Neural crest cell (in vitro differentiated cells): ENCODE measurements around the gene NEB. TPM values are rescaled to one million over a fixed set of nuclear protein-coding genes. Genes with fewer than 3 reads are reported as not detected.

Source experiments
- DNase-seq: peaks from one replicate; pipeline ENCODE4 v3.0.0; 2021; ENCODE audit warnings: low read depth, mixed read lengths, low spot score
- H3K27ac Mint-ChIP-seq: one replicate; pipeline ENCODE4 v1.8.0; 2021; ENCODE audit warnings: mild to moderate bottlenecking, mixed read lengths; ENCODE audit not compliant: unreplicated experiment
- H3K27me3 Mint-ChIP-seq: 2 replicates; pipeline ENCODE4 v1.8.0; 2021; ENCODE audit warnings: low read depth, mild to moderate bottlenecking, mixed read lengths
- H3K36me3 Mint-ChIP-seq: 2 replicates; pipeline ENCODE4 v1.8.0; 2021; ENCODE audit warnings: low read depth, mild to moderate bottlenecking, mixed read lengths
- H3K4me1 Mint-ChIP-seq: 2 replicates; pipeline ENCODE4 v1.8.0; 2021; ENCODE audit warnings: mixed read lengths
- H3K4me3 Mint-ChIP-seq: one replicate; pipeline ENCODE4 v1.8.0; 2021; ENCODE audit warnings: mild to moderate bottlenecking, mixed read lengths
- H3K9me3 Mint-ChIP-seq: 2 replicates; pipeline ENCODE4 v1.8.0; 2021; ENCODE audit warnings: mixed read lengths
- total RNA-seq: library from RNA; stranded (reverse); gene quantifications from 2 replicates; pipeline ENCODE4 v1.2.1, GENCODE V29; 2021
- TF ChIP-seq, protein P1 (sequence below): fragments of 200-600 bp; sonication (generic); conservative IDR thresholded peaks from 2 replicates; pipeline ENCODE4 v1.5.0; 2021; ENCODE audit warnings: antibody characterized with exemption, mild to moderate bottlenecking

Gene NEB
- total RNA-seq, 1 donor from 2014 or later = 0.77 TPM

DNA sequence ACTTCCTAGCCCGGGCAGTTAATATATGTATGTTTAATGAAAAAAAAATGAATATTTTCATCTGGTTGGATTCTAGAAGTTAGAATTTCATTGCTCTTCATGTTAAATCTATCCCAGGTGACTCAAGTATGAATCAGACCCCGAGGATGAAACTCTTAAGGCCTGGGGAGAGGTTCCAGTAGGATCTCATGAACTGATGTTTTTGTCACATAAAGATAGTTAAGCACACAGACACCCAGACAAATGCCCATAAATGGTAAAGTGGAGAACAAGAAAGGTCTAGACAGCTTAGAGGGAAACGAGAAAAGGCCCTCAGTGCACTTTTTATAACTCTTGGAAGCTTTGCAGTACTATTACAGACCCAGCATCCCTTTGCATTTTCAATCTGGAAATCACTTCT lies 210.4 kb downstream of the NEB start:
- peaks cover 8% of the 10 kb centered on the region for H3K4me1 Mint-ChIP-seq
- no peak overlapping the region for H3K27ac Mint-ChIP-seq
- no peaks in the 10 kb centered on the region for H3K27me3 Mint-ChIP-seq
- DNase-seq = no peak
- TF ChIP-seq, protein P1, sequence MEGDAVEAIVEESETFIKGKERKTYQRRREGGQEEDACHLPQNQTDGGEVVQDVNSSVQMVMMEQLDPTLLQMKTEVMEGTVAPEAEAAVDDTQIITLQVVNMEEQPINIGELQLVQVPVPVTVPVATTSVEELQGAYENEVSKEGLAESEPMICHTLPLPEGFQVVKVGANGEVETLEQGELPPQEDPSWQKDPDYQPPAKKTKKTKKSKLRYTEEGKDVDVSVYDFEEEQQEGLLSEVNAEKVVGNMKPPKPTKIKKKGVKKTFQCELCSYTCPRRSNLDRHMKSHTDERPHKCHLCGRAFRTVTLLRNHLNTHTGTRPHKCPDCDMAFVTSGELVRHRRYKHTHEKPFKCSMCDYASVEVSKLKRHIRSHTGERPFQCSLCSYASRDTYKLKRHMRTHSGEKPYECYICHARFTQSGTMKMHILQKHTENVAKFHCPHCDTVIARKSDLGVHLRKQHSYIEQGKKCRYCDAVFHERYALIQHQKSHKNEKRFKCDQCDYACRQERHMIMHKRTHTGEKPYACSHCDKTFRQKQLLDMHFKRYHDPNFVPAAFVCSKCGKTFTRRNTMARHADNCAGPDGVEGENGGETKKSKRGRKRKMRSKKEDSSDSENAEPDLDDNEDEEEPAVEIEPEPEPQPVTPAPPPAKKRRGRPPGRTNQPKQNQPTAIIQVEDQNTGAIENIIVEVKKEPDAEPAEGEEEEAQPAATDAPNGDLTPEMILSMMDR = no peak
- no peaks in the 10 kb centered on the region for H3K9me3 Mint-ChIP-seq
- H3K36me3 Mint-ChIP-seq = no peaks in the 10 kb centered on the region
- H3K4me3 Mint-ChIP-seq = no peak overlapping the region

DNA sequence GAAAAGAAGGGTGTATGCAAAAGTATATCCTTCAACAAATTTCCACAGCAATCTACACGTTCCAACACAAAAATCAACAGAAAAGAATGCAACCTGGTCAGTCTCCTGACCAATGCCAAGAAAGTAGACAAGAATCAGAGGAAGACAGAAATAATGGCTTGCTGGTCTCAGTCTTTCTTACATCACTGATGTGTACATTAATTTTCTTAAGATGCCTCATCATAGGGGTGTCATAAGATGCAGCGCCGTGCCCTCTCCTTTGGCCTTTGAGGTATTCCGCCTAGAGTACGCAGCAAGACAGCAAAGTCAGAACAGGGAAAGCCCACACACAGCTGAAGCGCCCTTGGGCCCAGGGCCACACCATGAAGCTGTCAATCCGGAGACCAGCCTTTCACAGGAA lies 211.7 kb downstream of the NEB start:
- Mint-ChIP-seq H3K9me3 (no peaks in the 10 kb centered on the region), H3K27ac (no peak overlapping the region), H3K4me3 (no peak overlapping the region), H3K27me3 (no peaks in the 10 kb centered on the region), H3K4me1 (peaks cover 8% of the 10 kb centered on the region), H3K36me3 (no peaks in the 10 kb centered on the region)
- TF ChIP-seq, protein P1 = no peak
- DNase-seq = no peak

DNA sequence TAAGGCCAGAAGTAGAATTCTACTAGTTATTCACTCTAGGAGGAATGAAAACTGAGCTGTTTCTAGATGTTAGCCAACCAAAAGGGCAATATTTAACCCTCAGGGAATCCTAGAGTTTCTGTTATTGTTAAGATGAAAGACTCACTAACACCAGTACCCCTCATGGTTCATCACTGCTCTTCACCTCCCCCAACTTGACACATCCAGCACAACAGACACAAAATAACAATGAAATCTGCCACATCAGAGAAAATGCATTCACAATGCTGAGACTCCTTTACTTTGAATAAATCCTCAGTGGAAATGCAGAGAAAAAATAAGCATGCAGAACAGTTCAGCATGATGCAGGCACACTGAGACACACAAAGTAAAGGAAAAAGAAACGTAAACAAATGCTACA lies 213.3 kb downstream of the NEB start:
- no peak for DNase-seq
- Mint-ChIP-seq H3K9me3 (no peaks in the 10 kb centered on the region), H3K27ac (no peak overlapping the region), H3K36me3 (no peaks in the 10 kb centered on the region), H3K27me3 (no peaks in the 10 kb centered on the region), H3K4me1 (peaks cover 8% of the 10 kb centered on the region), H3K4me3 (no peak overlapping the region)
- TF ChIP-seq, protein P1 = no peak

DNA sequence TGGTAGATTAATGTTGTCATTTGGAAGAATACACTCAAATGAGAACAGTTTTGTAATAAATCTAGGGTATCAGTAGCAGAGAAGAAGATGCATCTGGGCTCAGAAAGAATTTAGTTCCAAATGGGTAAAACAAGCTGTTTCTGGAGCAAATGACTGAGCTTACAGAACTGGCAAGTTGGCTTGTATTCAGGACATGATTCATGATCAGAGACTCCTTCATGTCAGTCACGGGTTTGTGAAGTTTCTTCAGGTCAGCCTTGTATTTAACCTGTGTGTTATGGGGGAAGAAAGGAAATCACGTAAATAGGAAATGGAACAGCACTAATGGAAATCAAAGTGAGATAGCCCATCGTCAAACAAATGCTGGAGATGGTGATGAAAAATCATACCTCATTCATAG lies 215.5 kb downstream of the NEB start:
- peaks cover 8% of the 10 kb centered on the region for H3K4me1 Mint-ChIP-seq
- no peaks in the 10 kb centered on the region for H3K36me3 Mint-ChIP-seq
- no peak for DNase-seq
- no peaks in the 10 kb centered on the region for H3K27me3 Mint-ChIP-seq
- no peaks in the 10 kb centered on the region for H3K9me3 Mint-ChIP-seq
- TF ChIP-seq, protein P1 = no peak
- no peak overlapping the region for H3K27ac Mint-ChIP-seq
- H3K4me3 Mint-ChIP-seq = no peak overlapping the region

DNA sequence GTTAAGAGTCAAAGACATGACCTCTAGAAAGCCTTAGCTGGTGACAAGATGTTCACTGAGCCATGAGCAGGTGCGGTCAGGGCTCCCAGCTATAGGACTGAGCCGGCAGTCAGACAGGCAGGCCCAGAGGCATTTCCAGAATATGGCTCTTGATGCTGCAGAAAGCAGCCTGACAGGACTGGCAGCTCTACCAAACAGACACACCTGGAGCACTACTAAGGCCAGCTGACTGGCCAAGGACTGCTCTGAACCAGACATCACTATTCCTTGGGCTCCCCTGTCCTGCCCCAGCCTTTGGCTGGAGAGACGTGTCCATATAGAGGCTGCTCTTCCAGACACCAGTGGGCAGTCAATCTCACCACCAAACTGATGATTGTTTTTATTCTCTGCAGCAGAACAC lies 225.8 kb downstream of the NEB start:
- Mint-ChIP-seq H3K36me3 (no peaks in the 10 kb centered on the region), H3K27ac (no peak overlapping the region), H3K27me3 (no peaks in the 10 kb centered on the region), H3K4me3 (no peak overlapping the region), H3K9me3 (peaks cover 5% of the 10 kb centered on the region), H3K4me1 (no peaks in the 10 kb centered on the region)
- no peak for DNase-seq
- TF ChIP-seq, protein P1 = no peak

DNA sequence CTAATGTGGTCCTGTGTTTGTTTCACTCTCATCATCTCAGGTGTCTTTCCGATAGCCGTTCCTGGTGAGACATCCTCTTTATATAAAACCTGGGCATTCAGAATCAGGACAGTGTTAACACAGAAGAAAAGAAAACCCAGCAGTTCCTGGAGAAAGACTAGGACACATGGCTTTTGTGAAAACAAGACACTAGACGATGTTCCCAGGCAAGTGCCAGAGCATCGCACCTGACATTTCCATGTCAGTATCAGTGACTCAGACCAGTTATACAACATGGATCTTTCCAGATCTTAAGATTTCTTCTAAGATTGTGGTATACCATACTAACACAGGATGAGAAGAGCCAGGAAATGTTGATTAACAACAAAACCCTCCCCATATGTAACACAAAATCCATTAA lies 228.1 kb downstream of the NEB start:
- no peaks in the 10 kb centered on the region for H3K27me3 Mint-ChIP-seq
- H3K9me3 Mint-ChIP-seq = peaks cover 2% of the 10 kb centered on the region
- H3K27ac Mint-ChIP-seq = no peak overlapping the region
- H3K4me1 Mint-ChIP-seq = no peaks in the 10 kb centered on the region
- TF ChIP-seq, protein P1 = no peak
- no peak overlapping the region for H3K4me3 Mint-ChIP-seq
- no peaks in the 10 kb centered on the region for H3K36me3 Mint-ChIP-seq
- DNase-seq = no peak
